ENCODE data around the gene SCRN1. TPM values are rescaled to one million over a fixed set of nuclear protein-coding genes. Genes with fewer than 3 reads are reported as not detected.

The SCRN1 gene
- total and polyA plus RNA-seq, 2 experiments from 2014 or later, result 58.8 to 80.0 TPM

DNA sequence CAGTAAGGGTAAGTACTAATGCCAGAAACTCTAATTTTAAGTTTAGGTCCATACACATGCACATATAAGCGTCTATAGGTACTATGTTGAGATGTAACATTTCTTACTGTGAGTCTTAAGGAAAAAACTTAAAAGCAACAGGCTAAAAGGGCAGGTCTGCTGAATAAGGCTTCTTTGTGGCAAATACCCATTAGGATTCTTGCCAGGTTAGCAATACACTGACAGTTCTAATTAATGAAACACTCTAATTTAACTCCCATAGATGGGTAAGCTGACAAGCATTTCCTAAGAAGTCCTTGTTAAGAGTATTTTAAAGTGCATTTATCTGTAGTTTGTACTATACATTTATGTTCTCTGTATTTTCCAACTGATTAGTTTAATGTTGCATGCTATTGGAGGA, 14.0 kb downstream of the SCRN1 start:
- Histone ChIP-seq H3K9ac (no peak overlapping the region), H3K27me3 (replicated peaks; ENCODE audit: insufficient read depth) (no peaks in the 10 kb centered on the region), H3F3A (ENCODE audit: insufficient read depth) (no peaks in the 10 kb centered on the region), H3K4me1 (ENCODE audit: insufficient read depth) (peaks cover 6% of the 10 kb centered on the region; the same call in 1 of the 2 replicates), H4K20me1 (ENCODE audit: insufficient read depth) (0 out of 2 replicates have a peak, but pooled peaks cover 8% of the 10 kb centered on the region), H3K9me2 (ENCODE audit: insufficient read depth) (no peaks in the 10 kb centered on the region), H3K36me3 (ENCODE audit: low read depth) (no peaks in the 10 kb centered on the region), H3K79me2 (ENCODE audit: insufficient read depth) (peaks cover 100% of the 10 kb centered on the region), H3K4me3 (no peak overlapping the region), H3K4me2 (ENCODE audit: unreplicated experiment) (no peak overlapping the region), H3K9me3 (ENCODE audit: low read depth) (no peaks in the 10 kb centered on the region), H2AFZ (no peak overlapping the region), H3K27ac (no peak overlapping the region)
- in situ Hi-C loops (cut with MboI), result no loop called here
- no peak for TF ChIP-seq EZH2phosphoT487 (IDR thresholded peaks at IDR 0.05; ENCODE audit: insufficient read depth, low read depth)
- TF ChIP-seq EZH2 (IDR thresholded peaks at IDR 0.05; ENCODE audit: insufficient read depth, poor library complexity, severe bottlenecking), result no peak
- 96 to 100% methylated on average over 1 of the region's 1 CpG for WGBS, 2 experiments (ENCODE audit: low coverage in 1 of 2, low lambda C conversion rate in 2 of 2, missing lambda C conversion rate in 2 of 2)
- no peak for DNase-seq

DNA sequence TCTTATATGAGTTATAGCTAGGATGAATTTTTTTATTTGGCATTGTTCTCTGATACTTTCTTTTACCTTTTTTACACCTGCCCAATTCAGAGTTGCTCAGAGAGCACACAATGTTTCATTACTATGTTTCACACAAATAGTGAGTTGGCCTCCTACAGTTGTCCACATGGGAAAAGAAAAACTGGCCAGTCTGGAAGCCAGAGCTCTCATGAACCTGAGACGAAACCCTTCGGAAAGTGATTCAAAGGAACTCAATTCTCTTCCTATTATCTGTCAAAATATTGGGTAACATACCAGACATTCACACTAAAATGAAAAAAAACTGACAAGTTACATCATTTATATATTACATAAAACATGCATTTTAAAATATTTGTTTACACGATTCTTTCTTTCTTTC, 15.3 kb downstream of the SCRN1 start:
- H3K4me2 ChIP-seq (ENCODE audit: unreplicated experiment), result no peak overlapping the region
- no peaks in the 10 kb centered on the region for H3F3A ChIP-seq (ENCODE audit: insufficient read depth)
- no peaks in the 10 kb centered on the region for H3K36me3 ChIP-seq (ENCODE audit: low read depth)
- no peaks in the 10 kb centered on the region for H3K27me3 ChIP-seq (replicated peaks; ENCODE audit: insufficient read depth)
- no peaks in the 10 kb centered on the region for H3K9me3 ChIP-seq (ENCODE audit: low read depth)
- no peak overlapping the region for H2AFZ ChIP-seq
- TF ChIP-seq EZH2phosphoT487 (IDR thresholded peaks at IDR 0.05; ENCODE audit: insufficient read depth, low read depth), result no peak
- no peak for TF ChIP-seq EZH2 (IDR thresholded peaks at IDR 0.05; ENCODE audit: insufficient read depth, poor library complexity, severe bottlenecking)
- no peak overlapping the region for H3K9ac ChIP-seq
- H3K27ac ChIP-seq, result no peak overlapping the region
- H3K4me3 ChIP-seq, result no peak overlapping the region
- H3K79me2 ChIP-seq (ENCODE audit: insufficient read depth), result peaks cover 100% of the 10 kb centered on the region
- no peak for DNase-seq
- no peaks in the 10 kb centered on the region for H3K9me2 ChIP-seq (ENCODE audit: insufficient read depth)
- H4K20me1 ChIP-seq (ENCODE audit: insufficient read depth), result 0 out of 2 replicates have a peak, but pooled peaks cover 1% of the 10 kb centered on the region
- in situ Hi-C loops (cut with MboI), result no loop called here
- WGBS, 2 experiments (ENCODE audit: low coverage in 1 of 2, low lambda C conversion rate in 2 of 2, missing lambda C conversion rate in 2 of 2), result 96 to 98% methylated on average over 3 of the region's 3 CpGs
- peaks cover 6% of the 10 kb centered on the region; the same call in 1 of the 2 replicates for H3K4me1 ChIP-seq (ENCODE audit: insufficient read depth)

DNA sequence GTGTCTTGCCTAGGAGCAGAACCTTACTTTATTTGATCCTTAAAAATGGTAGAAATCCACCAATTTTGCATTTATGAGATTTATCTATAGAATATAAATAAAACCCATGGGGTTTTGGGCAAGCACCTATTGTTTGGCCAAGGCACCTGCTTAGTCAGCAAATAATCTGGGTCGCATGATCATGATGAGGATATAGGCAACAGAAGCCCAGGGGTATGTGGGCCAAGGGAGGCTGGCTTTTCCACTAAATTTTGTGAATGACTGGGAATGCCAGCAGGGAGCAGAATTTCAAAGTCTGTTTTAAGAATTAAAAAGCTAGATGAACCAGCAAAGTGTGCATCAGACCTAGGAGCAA, 17.3 kb downstream of the SCRN1 start:
- H4K20me1 ChIP-seq (ENCODE audit: insufficient read depth), result no peaks in the 10 kb centered on the region
- 98 to 100% methylated on average over 1 of the region's 1 CpG for WGBS, 2 experiments (ENCODE audit: low coverage in 1 of 2, low lambda C conversion rate in 2 of 2, missing lambda C conversion rate in 2 of 2)
- in situ Hi-C loops (cut with MboI), result no loop called here
- H3K36me3 ChIP-seq (ENCODE audit: low read depth), result no peaks in the 10 kb centered on the region
- no peaks in the 10 kb centered on the region for H3K9me3 ChIP-seq (ENCODE audit: low read depth)
- no peak overlapping the region for H3K9ac ChIP-seq
- H3K79me2 ChIP-seq (ENCODE audit: insufficient read depth), result peaks cover 100% of the 10 kb centered on the region
- peaks cover 6% of the 10 kb centered on the region; the same call in 1 of the 2 replicates for H3K4me1 ChIP-seq (ENCODE audit: insufficient read depth)
- H3K4me3 ChIP-seq, result no peak overlapping the region
- no peaks in the 10 kb centered on the region for H3K27me3 ChIP-seq (replicated peaks; ENCODE audit: insufficient read depth)
- no peak overlapping the region for H3K27ac ChIP-seq
- H3F3A ChIP-seq (ENCODE audit: insufficient read depth), result no peaks in the 10 kb centered on the region
- TF ChIP-seq EZH2 (IDR thresholded peaks at IDR 0.05; ENCODE audit: insufficient read depth, poor library complexity, severe bottlenecking), result no peak
- no peak for TF ChIP-seq EZH2phosphoT487 (IDR thresholded peaks at IDR 0.05; ENCODE audit: insufficient read depth, low read depth)
- H2AFZ ChIP-seq, result no peak overlapping the region
- DNase-seq, result no peak
- no peak overlapping the region for H3K4me2 ChIP-seq (ENCODE audit: unreplicated experiment)
- no peaks in the 10 kb centered on the region for H3K9me2 ChIP-seq (ENCODE audit: insufficient read depth)

DNA sequence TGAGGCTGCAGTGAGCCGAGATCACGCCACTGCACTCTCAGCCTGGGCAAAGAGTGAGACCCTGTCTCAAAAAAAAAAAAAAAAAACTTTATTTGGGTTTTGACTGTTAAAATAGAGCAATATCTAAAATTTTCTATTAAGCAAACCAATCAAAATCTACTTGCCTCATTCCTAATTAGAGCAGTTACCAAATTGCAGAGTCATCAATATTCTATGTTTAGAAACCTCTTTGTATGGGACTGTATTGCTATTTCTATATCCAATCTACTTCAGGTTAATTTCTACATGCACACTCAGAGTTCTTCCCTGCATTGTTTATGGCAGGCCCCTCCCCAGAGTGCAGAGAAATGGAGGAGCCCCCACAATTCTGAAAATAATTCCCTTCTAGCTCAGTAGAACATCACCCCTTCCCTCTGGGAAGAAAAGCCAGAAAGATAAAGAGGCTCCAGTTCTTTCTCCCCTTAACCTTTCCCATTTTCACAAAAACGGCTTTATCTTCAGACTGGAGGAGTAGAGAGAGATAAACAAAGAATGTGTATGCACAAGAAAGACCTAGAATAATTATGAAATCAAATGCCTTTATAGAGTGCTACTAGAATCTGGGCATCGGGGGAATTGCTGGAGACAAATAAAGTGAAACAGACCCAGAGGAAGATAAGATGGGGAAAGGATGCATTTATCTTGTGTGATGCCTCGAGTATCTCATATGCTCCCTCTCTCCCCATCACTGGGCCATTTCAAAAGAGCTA, 17.9 kb downstream of the SCRN1 start:
- H3K36me3 ChIP-seq (ENCODE audit: low read depth), result peaks cover 3% of the 10 kb centered on the region
- no peaks in the 10 kb centered on the region for H4K20me1 ChIP-seq (ENCODE audit: insufficient read depth)
- H3F3A ChIP-seq (ENCODE audit: insufficient read depth), result no peaks in the 10 kb centered on the region
- H3K9me2 ChIP-seq (ENCODE audit: insufficient read depth), result no peaks in the 10 kb centered on the region
- H3K4me3 ChIP-seq, result no peak overlapping the region
- WGBS, 2 experiments (ENCODE audit: low coverage in 1 of 2, low lambda C conversion rate in 2 of 2, missing lambda C conversion rate in 2 of 2), result 98 to 99% methylated on average over 5 of the region's 5 CpGs
- H3K79me2 ChIP-seq (ENCODE audit: insufficient read depth), result peaks cover 100% of the 10 kb centered on the region
- no peak for DNase-seq
- H3K9ac ChIP-seq, result no peak overlapping the region
- H3K4me1 ChIP-seq (ENCODE audit: insufficient read depth), result peaks cover 6% of the 10 kb centered on the region; the same call in 1 of the 2 replicates
- H2AFZ ChIP-seq, result no peak overlapping the region
- TF ChIP-seq EZH2phosphoT487 (IDR thresholded peaks at IDR 0.05; ENCODE audit: insufficient read depth, low read depth), result no peak
- no peak for TF ChIP-seq EZH2 (IDR thresholded peaks at IDR 0.05; ENCODE audit: insufficient read depth, poor library complexity, severe bottlenecking)
- H3K4me2 ChIP-seq (ENCODE audit: unreplicated experiment), result no peak overlapping the region
- no peaks in the 10 kb centered on the region for H3K27me3 ChIP-seq (replicated peaks; ENCODE audit: insufficient read depth)
- H3K9me3 ChIP-seq (ENCODE audit: low read depth), result no peaks in the 10 kb centered on the region
- in situ Hi-C loops (cut with MboI), result no loop called here
- no peak overlapping the region for H3K27ac ChIP-seq
